ENCODE measurements around the gene PUM2. TPM values are rescaled to one million over a fixed set of nuclear protein-coding genes. Genes with fewer than 3 reads are reported as not detected.
A peak's percentile ranks its signal among the peaks of the same experiment; 100 is the strongest.

PUM2 gene
- total and polyA plus RNA-seq, 2 of the 13 experiments (the other 11 are each of a cell fraction or from before 2014, with no cell fraction given) = 69.6 to 69.8 TPM

- TF ChIP-seq, protein P1, sequence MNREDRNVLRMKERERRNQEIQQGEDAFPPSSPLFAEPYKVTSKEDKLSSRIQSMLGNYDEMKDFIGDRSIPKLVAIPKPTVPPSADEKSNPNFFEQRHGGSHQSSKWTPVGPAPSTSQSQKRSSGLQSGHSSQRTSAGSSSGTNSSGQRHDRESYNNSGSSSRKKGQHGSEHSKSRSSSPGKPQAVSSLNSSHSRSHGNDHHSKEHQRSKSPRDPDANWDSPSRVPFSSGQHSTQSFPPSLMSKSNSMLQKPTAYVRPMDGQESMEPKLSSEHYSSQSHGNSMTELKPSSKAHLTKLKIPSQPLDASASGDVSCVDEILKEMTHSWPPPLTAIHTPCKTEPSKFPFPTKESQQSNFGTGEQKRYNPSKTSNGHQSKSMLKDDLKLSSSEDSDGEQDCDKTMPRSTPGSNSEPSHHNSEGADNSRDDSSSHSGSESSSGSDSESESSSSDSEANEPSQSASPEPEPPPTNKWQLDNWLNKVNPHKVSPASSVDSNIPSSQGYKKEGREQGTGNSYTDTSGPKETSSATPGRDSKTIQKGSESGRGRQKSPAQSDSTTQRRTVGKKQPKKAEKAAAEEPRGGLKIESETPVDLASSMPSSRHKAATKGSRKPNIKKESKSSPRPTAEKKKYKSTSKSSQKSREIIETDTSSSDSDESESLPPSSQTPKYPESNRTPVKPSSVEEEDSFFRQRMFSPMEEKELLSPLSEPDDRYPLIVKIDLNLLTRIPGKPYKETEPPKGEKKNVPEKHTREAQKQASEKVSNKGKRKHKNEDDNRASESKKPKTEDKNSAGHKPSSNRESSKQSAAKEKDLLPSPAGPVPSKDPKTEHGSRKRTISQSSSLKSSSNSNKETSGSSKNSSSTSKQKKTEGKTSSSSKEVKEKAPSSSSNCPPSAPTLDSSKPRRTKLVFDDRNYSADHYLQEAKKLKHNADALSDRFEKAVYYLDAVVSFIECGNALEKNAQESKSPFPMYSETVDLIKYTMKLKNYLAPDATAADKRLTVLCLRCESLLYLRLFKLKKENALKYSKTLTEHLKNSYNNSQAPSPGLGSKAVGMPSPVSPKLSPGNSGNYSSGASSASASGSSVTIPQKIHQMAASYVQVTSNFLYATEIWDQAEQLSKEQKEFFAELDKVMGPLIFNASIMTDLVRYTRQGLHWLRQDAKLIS (CRISPR knock-in tag; IDR thresholded peaks at IDR 0.05) = no peak
- no peak for TF ChIP-seq HMG20A (CRISPR knock-in tag; IDR thresholded peaks at IDR 0.05; ENCODE audit: borderline replicate concordance)
- no peak for TF ChIP-seq MTERF4 (CRISPR knock-in tag; IDR thresholded peaks at IDR 0.05)
- TF ChIP-seq, protein P2, sequence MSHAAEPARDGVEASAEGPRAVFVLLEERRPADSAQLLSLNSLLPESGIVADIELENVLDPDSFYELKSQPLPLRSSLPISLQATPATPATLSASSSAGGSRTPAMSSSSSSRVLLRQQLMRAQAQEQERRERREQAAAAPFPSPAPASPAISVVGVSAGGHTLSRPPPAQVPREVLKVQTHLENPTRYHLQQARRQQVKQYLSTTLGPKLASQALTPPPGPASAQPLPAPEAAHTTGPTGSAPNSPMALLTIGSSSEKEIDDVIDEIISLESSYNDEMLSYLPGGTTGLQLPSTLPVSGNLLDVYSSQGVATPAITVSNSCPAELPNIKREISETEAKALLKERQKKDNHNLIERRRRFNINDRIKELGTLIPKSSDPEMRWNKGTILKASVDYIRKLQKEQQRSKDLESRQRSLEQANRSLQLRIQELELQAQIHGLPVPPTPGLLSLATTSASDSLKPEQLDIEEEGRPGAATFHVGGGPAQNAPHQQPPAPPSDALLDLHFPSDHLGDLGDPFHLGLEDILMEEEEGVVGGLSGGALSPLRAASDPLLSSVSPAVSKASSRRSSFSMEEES (CRISPR knock-in tag; IDR thresholded peaks at IDR 0.05) = no peak
- no peak for TF ChIP-seq TEAD3 (CRISPR knock-in tag; optimal IDR thresholded peaks at IDR 0.05; ENCODE audit: borderline replicate concordance)
These were observed 16.9 kb downstream of the PUM2 start (continued) for GRCh38 chr2:20333738-20334137.

DNA sequence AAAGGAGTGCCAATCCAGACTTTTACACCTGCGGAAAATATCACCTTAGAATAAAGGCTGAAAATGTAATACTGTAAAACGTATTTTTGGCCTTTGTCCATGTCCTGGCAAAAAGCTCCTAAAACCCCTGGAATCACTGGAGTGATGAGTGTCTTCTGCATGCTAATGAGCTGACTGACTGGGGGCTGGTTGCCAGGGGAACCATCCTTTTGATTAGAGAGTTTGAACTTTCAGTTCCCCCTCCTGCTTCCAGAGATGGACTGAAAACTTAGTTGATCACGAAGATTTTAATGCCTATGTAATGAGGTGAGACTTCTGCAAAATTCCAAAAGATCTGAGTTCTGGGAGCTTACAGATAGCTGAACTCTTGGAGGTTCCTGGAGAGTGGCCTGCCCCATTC lies 20.5 kb downstream of the PUM2 start:
- H3K27me3 ChIP-seq (ENCODE audit: control insufficient read depth in 1 of 2, insufficient read depth in 2 of 2, low read length in 2 of 2) = no peaks in the 10 kb centered on the region
- H3K4me1 ChIP-seq (ENCODE audit: insufficient read depth, low read length) = peaks cover 32% of the 10 kb centered on the region
- H3K4me3 ChIP-seq (replicated peaks in 1 of 3; ENCODE audit: insufficient read depth in 1 of 3, low read depth in 2 of 3, low read length in 3 of 3) = no peak overlapping the region
- H3K36me3 ChIP-seq (replicated peaks in 1 of 2; ENCODE audit: control insufficient read depth in 1 of 2, insufficient read depth in 2 of 2, low read length in 2 of 2) = peaks cover 7 to 30% of the 10 kb centered on the region in 2 experiments
- TF ChIP-seq ASH2L (IDR thresholded peaks at IDR 0.05; ENCODE audit: insufficient read length, low read depth, low read length) (no peak), FOXO1 (CRISPR knock-in tag; IDR thresholded peaks at IDR 0.05) (no peak), NR3C1 (CRISPR knock-in tag; IDR thresholded peaks at IDR 0.05) (no peak), RBM22 (optimal IDR thresholded peaks at IDR 0.05; ENCODE audit: low read length) (peak; percentile 80), RXRB (CRISPR knock-in tag; IDR thresholded peaks at IDR 0.05; ENCODE audit: borderline replicate concordance) (no peak)
- TF ChIP-seq, protein P3, sequence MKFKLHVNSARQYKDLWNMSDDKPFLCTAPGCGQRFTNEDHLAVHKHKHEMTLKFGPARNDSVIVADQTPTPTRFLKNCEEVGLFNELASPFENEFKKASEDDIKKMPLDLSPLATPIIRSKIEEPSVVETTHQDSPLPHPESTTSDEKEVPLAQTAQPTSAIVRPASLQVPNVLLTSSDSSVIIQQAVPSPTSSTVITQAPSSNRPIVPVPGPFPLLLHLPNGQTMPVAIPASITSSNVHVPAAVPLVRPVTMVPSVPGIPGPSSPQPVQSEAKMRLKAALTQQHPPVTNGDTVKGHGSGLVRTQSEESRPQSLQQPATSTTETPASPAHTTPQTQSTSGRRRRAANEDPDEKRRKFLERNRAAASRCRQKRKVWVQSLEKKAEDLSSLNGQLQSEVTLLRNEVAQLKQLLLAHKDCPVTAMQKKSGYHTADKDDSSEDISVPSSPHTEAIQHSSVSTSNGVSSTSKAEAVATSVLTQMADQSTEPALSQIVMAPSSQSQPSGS (CRISPR knock-in tag; IDR thresholded peaks at IDR 0.05) = no peak
- BruUV-seq (replicated peaks) = no TSS peak
- no peak overlapping the region for H3K9ac ChIP-seq (ENCODE audit: insufficient read depth, low read depth, low read length)
- ChIA-PET POLR2A (no interaction called here), CTCF (ENCODE audit: low intra/inter-chr PET ratio, low total read pairs) (no interaction called here)
- in situ Hi-C loops (cut with HindIII; ENCODE audit: extremely low pct_ligation_motif_present, low pct_unique_long_range_greater_than_20kb) = no loop called here
- peaks cover 99% of the 10 kb centered on the region for H3K79me2 ChIP-seq (ENCODE audit: insufficient read depth, low read length)
- H3K27ac ChIP-seq (ENCODE audit: extremely low read length, insufficient read depth, low read length) = no peak overlapping the region
- H3K4me2 ChIP-seq (ENCODE audit: low read depth, low read length) = no peak overlapping the region
- peaks cover 19% of the 10 kb centered on the region for H3K9me3 ChIP-seq (ENCODE audit: low read length)
- intact Hi-C loops (cut with micrococcal nuclease; ENCODE audit: unreplicated experiment) = no loop called here
- H2AFZ ChIP-seq (ENCODE audit: low read length) = no peak overlapping the region
- ATAC-seq (no peak), FAIRE-seq (no peak), DNase-seq (ENCODE audit: low spot score) (no peak)
- peaks cover 95% of the 10 kb centered on the region for H4K20me1 ChIP-seq (ENCODE audit: insufficient read depth, low read length)
- WGBS (ENCODE audit: low lambda C conversion rate) = 100% methylated on average over 3 of the region's 3 CpGs
